ENCODE measurements around the gene ARHGAP22.
"Not testable (repeated sequence)": the region's sequence is repeated elsewhere in the genome, so short reads cannot be mapped to it uniquely, and the experiment has no call there.

ARHGAP22 gene

GRCh38 chr10:48439581-48440041 lies 165.3 kb downstream of the ARHGAP22 start:
- Histone ChIP-seq H3K4me1 (ENCODE audit: control insufficient read depth, insufficient read depth, low read length) (peaks cover 38% of the 10 kb centered on the region), H3K9ac (ENCODE audit: low read depth, low read length) (peak overlapping the region; percentile 47), H3K9me3 (replicated peaks; ENCODE audit: low read length) (no peaks in the 10 kb centered on the region), H3K36me3 (ENCODE audit: insufficient read depth, low read length) (peaks cover 35% of the 10 kb centered on the region), H3K4me3 (ENCODE audit: low read length) (peak overlapping the region; percentile 56), H3K27me3 (ENCODE audit: control insufficient read depth, insufficient read depth, low read length) (no peaks in the 10 kb centered on the region), H3K4me2 (ENCODE audit: low read length) (peak overlapping the region; percentile 78)

GRCh38 chr10:48439031-48439430 lies 165.8 kb downstream of the ARHGAP22 start:
- no peak overlapping the region for H3K4me3 ChIP-seq (ENCODE audit: low read length)
- peaks cover 29% of the 10 kb centered on the region for H3K36me3 ChIP-seq (ENCODE audit: insufficient read depth, low read length)
- H3K9me3 ChIP-seq (replicated peaks; ENCODE audit: low read length): no peaks in the 10 kb centered on the region
- H3K4me1 ChIP-seq (ENCODE audit: control insufficient read depth, insufficient read depth, low read length): peaks cover 32% of the 10 kb centered on the region
- peak overlapping the region; percentile 47 for H3K9ac ChIP-seq (ENCODE audit: low read depth, low read length)
- peak overlapping the region; percentile 78 for H3K4me2 ChIP-seq (ENCODE audit: low read length)
- no peaks in the 10 kb centered on the region for H3K27me3 ChIP-seq (ENCODE audit: control insufficient read depth, insufficient read depth, low read length)

GRCh38 chr10:48437546-48437945 lies 167.3 kb downstream of the ARHGAP22 start:
- Histone ChIP-seq H3K9me3 (replicated peaks; ENCODE audit: low read length) (no peaks in the 10 kb centered on the region), H3K36me3 (ENCODE audit: insufficient read depth, low read length) (peaks cover 15% of the 10 kb centered on the region), H3K9ac (ENCODE audit: low read depth, low read length) (no peak overlapping the region), H3K4me1 (ENCODE audit: control insufficient read depth, insufficient read depth, low read length) (peaks cover 27% of the 10 kb centered on the region), H3K4me2 (ENCODE audit: low read length) (no peak overlapping the region), H3K27me3 (ENCODE audit: control insufficient read depth, insufficient read depth, low read length) (no peaks in the 10 kb centered on the region), H3K4me3 (ENCODE audit: low read length) (no peak overlapping the region)

- H3K36me3 ChIP-seq (ENCODE audit: insufficient read depth, low read length): peaks cover 3% of the 10 kb centered on the region
- H3K4me2 ChIP-seq (ENCODE audit: low read length): no peak overlapping the region
- no peaks in the 10 kb centered on the region for H3K27me3 ChIP-seq (ENCODE audit: control insufficient read depth, insufficient read depth, low read length)
- no peaks in the 10 kb centered on the region for H3K4me1 ChIP-seq (ENCODE audit: control insufficient read depth, insufficient read depth, low read length)
- no peaks in the 10 kb centered on the region for H3K9me3 ChIP-seq (replicated peaks; ENCODE audit: low read length)
- H3K9ac ChIP-seq (ENCODE audit: low read depth, low read length): no peak overlapping the region
- no peak overlapping the region for H3K4me3 ChIP-seq (ENCODE audit: low read length)
Observed at GRCh38 chr10:48431871-48432270, 173.0 kb downstream of the ARHGAP22 start.

DNA sequence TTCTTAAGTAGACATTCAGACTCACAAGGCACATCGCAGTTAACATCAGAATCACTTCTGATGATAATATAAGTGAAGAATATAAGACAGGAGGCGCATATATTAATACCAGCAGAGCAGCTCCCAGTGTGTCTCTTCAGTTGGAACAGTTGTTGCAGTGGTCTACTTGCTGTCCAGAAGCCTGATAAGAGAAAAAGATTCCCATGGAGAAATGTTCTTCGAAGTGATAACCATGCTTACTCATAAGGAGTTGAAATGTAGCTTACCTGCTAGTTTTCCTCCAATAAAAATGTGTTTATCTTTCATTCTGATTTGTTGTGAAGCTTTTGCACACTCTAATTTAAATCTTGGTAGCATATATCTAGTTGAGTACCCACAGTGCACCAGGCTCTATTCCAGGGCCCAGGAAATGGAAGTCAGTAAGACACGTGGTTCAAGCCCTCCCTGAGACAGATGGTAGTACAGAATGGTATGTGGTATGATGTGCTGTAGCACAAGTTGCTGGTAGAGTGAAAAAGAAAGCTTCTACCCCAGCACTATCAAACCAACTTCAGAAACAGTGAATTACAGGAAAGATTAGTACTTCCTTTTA lies 174.4 kb downstream of the ARHGAP22 start:
- no peaks in the 10 kb centered on the region for H3K27me3 ChIP-seq (ENCODE audit: control insufficient read depth, insufficient read depth, low read length)
- H3K4me1 ChIP-seq (ENCODE audit: control insufficient read depth, insufficient read depth, low read length): no peaks in the 10 kb centered on the region
- H3K9me3 ChIP-seq (replicated peaks; ENCODE audit: low read length): no peaks in the 10 kb centered on the region
- no peak overlapping the region for H3K9ac ChIP-seq (ENCODE audit: low read depth, low read length)
- peaks cover 10% of the 10 kb centered on the region for H3K36me3 ChIP-seq (ENCODE audit: insufficient read depth, low read length)
- no peak overlapping the region for H3K4me3 ChIP-seq (ENCODE audit: low read length)
- H3K4me2 ChIP-seq (ENCODE audit: low read length): no peak overlapping the region

GRCh38 chr10:48429309-48429708 lies 175.6 kb downstream of the ARHGAP22 start:
- H3K4me3 ChIP-seq (ENCODE audit: low read length): no peak overlapping the region
- H3K9ac ChIP-seq (ENCODE audit: low read depth, low read length): no peak overlapping the region
- peaks cover 10% of the 10 kb centered on the region for H3K36me3 ChIP-seq (ENCODE audit: insufficient read depth, low read length)
- no peaks in the 10 kb centered on the region for H3K4me1 ChIP-seq (ENCODE audit: control insufficient read depth, insufficient read depth, low read length)
- no peaks in the 10 kb centered on the region for H3K9me3 ChIP-seq (replicated peaks; ENCODE audit: low read length)
- no peaks in the 10 kb centered on the region for H3K27me3 ChIP-seq (ENCODE audit: control insufficient read depth, insufficient read depth, low read length)
- no peak overlapping the region for H3K4me2 ChIP-seq (ENCODE audit: low read length)

DNA sequence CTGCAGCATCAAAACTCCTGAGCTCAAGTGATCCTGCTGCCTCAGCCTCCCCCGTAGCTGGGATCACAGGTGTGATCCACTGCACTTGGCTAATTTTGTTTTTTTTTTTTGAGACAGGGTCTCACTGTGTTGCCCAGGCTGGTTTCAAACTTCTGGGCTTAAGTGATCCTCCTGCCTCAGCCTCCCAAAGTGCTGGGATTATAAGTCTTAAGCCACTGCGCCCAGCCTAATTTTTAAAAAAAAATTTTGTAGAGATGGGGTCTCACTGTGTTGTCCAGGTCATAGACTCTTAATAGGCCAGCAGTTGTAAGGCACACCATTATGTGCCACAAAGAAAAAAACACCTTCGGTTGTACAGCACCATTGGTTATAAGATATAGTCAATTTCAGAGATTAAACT lies 176.0 kb downstream of the ARHGAP22 start:
- Histone ChIP-seq H3K36me3 (ENCODE audit: insufficient read depth, low read length) (peaks cover 10% of the 10 kb centered on the region), H3K4me3 (ENCODE audit: low read length) (no peak overlapping the region), H3K27me3 (ENCODE audit: control insufficient read depth, insufficient read depth, low read length) (no peaks in the 10 kb centered on the region), H3K9ac (ENCODE audit: low read depth, low read length) (no peak overlapping the region), H3K9me3 (replicated peaks; ENCODE audit: low read length) (no peaks in the 10 kb centered on the region), H3K4me2 (ENCODE audit: low read length) (no peak overlapping the region), H3K4me1 (ENCODE audit: control insufficient read depth, insufficient read depth, low read length) (no peaks in the 10 kb centered on the region)

- H3K4me3 ChIP-seq (ENCODE audit: low read length): no peak overlapping the region
- no peak overlapping the region for H3K9ac ChIP-seq (ENCODE audit: low read depth, low read length)
- no peaks in the 10 kb centered on the region for H3K9me3 ChIP-seq (replicated peaks; ENCODE audit: low read length)
- H3K27me3 ChIP-seq (ENCODE audit: control insufficient read depth, insufficient read depth, low read length): no peaks in the 10 kb centered on the region
- H3K4me2 ChIP-seq (ENCODE audit: low read length): no peak overlapping the region
- H3K4me1 ChIP-seq (ENCODE audit: control insufficient read depth, insufficient read depth, low read length): no peaks in the 10 kb centered on the region
- H3K36me3 ChIP-seq (ENCODE audit: insufficient read depth, low read length): peaks cover 10% of the 10 kb centered on the region
Observed at GRCh38 chr10:48423884-48424283, 181.0 kb downstream of the ARHGAP22 start.

DNA sequence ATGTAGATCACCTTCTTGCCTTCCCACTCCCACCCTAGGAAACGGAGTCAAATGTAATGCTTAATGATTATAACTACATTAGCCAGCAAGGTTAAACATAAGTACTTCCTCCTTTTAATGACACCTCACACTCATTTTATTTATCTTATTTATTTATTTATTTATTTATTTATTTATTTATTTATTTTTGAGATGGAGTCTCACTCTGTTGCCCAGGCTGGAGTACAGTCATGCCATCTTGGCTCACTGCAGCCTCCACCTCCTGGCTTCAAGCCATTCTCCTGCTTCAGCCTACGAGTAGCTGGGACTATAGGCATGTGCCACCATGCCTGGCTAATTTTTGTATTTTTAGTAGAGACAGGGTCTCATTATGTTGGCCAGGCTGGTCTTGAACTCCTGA lies 183.0 kb downstream of the ARHGAP22 start:
- H3K36me3 ChIP-seq (ENCODE audit: insufficient read depth, low read length); H3K4me1 ChIP-seq (ENCODE audit: control insufficient read depth, insufficient read depth, low read length); H3K4me3 ChIP-seq (ENCODE audit: low read length); H3K27me3 ChIP-seq (ENCODE audit: control insufficient read depth, insufficient read depth, low read length); H3K9ac ChIP-seq (ENCODE audit: low read depth, low read length); H3K9me3 ChIP-seq (replicated peaks; ENCODE audit: low read length); H3K4me2 ChIP-seq (ENCODE audit: low read length): not testable (repeated sequence)

- no peak overlapping the region for H3K9ac ChIP-seq (ENCODE audit: low read depth, low read length)
- no peaks in the 10 kb centered on the region for H3K27me3 ChIP-seq (ENCODE audit: control insufficient read depth, insufficient read depth, low read length)
- no peak overlapping the region for H3K4me2 ChIP-seq (ENCODE audit: low read length)
- no peaks in the 10 kb centered on the region for H3K36me3 ChIP-seq (ENCODE audit: insufficient read depth, low read length)
- peaks cover 14% of the 10 kb centered on the region for H3K4me1 ChIP-seq (ENCODE audit: control insufficient read depth, insufficient read depth, low read length)
- H3K9me3 ChIP-seq (replicated peaks; ENCODE audit: low read length): no peaks in the 10 kb centered on the region
- H3K4me3 ChIP-seq (ENCODE audit: low read length): no peak overlapping the region
Observed at GRCh38 chr10:48419714-48420113, 185.2 kb downstream of the ARHGAP22 start.

GRCh38 chr10:48418189-48418788 lies 186.6 kb downstream of the ARHGAP22 start:
- Histone ChIP-seq H3K4me2 (ENCODE audit: low read length) (no peak overlapping the region), H3K36me3 (ENCODE audit: insufficient read depth, low read length) (peaks cover under 1% of the 10 kb centered on the region), H3K9me3 (replicated peaks; ENCODE audit: low read length) (no peaks in the 10 kb centered on the region), H3K27me3 (ENCODE audit: control insufficient read depth, insufficient read depth, low read length) (no peaks in the 10 kb centered on the region), H3K4me3 (ENCODE audit: low read length) (no peak overlapping the region), H3K9ac (ENCODE audit: low read depth, low read length) (no peak overlapping the region), H3K4me1 (ENCODE audit: control insufficient read depth, insufficient read depth, low read length) (peaks cover 18% of the 10 kb centered on the region)

GRCh38 chr10:48417374-48417773 lies 187.5 kb downstream of the ARHGAP22 start:
- Histone ChIP-seq H3K36me3 (ENCODE audit: insufficient read depth, low read length) (peaks cover 9% of the 10 kb centered on the region), H3K4me2 (ENCODE audit: low read length) (no peak overlapping the region)

More at GRCh38 chr10:48417374-48417773, 187.5 kb downstream of the ARHGAP22 start:
- Histone ChIP-seq H3K27me3 (ENCODE audit: control insufficient read depth, insufficient read depth, low read length) (no peaks in the 10 kb centered on the region), H3K4me1 (ENCODE audit: control insufficient read depth, insufficient read depth, low read length) (peaks cover 18% of the 10 kb centered on the region), H3K4me3 (ENCODE audit: low read length) (no peak overlapping the region), H3K9ac (ENCODE audit: low read depth, low read length) (no peak overlapping the region), H3K9me3 (replicated peaks; ENCODE audit: low read length) (no peaks in the 10 kb centered on the region)
